Skeletal muscle cell (primary cell): ENCODE results near the gene E4F1.
A peak's percentile ranks its signal among the peaks of the same experiment; 100 is the strongest.

ENCODE experiments used
- DNase-seq: peaks from one replicate; pipeline ENCODE4 v3.0.0-alpha.2; 2010; ENCODE audit warnings: low read depth
- H3K4me3 ChIP-seq: 2 replicates; pipeline ENCODE4 v1.5.1; 2011; ENCODE audit warnings: low read depth, mild to moderate bottlenecking, control low read depth, low read length, moderate library complexity

Gene E4F1

DNA sequence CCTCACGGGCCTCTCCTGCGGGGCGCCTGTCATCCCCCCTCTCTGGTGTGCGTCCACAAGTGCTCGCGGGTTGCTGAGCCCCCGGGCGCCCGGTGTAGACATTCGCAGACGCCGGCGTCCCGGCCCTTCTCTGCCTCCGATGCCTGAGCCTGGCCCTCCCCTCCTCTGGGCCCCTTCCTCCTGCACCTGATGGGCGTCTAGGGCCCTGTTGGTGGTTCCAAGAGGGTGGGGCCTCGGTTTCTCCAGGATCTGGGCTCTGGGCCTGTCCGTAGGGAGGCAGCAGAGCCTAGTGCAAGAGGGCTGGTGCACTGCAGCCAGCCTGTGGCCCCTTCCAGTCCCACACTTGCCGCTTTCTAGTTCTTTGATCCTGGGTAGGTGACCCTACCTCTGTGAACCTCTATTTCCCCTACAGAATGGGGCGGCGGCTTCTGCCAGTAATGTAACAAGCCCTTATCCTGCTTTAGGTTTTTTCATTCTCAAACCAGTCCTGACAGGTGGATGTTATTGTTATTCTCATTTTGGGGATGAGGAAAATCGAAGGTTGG, 623 bp downstream of the E4F1 start:
- peak overlapping the region; percentile 94 for H3K4me3 ChIP-seq
- no peak for DNase-seq

DNA sequence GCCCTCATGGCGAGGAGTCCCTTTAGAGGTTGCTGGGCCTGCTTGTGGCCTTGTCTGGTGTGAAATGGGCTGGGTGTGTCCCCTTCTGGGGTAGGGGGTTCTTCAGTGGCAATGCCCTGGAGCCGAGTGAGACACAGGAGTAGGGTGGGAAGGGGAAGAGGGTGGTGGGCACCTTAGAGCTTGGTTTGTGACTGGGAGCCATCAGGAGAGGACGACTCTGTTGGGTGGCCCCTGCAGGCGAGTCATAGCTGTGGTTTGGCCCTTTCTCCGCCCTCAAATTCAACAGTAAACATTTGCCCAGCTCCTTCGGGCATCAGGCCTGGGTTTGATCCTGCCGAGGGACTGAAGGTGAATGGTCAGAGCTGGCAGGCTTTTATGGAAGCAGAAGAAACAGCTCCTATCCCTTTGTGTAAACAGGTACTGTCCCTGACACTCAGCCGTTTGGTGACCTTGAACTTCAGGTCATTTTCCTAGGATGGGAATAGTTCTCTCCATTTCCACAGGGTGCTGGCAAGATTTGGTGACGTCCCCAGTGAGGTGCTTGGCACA, 2.9 kb downstream of the E4F1 start:
- DNase-seq = no peak
- H3K4me3 ChIP-seq = no peak overlapping the region

DNA sequence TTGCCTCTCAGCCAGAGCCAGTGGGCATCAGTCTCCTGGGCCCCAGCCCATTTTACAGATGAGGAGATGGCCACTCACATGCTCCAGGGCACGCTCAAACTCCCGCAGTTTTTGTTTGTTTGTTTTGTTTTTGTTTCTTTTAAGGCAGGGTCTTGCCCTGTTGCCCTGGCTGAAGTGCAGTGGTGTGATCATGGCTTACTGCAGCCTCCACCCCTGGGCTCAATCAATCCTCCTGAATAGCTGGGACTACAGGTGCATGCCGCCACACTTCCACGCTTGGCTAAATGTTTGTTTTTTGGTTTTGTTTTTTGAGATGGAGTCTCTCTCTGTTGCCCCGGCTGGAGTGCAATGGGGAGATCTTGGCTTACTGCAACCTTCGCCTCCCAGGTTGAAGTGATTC, 3.5 kb downstream of the E4F1 start:
- H3K4me3 ChIP-seq = no peak overlapping the region
- DNase-seq = no peak

- DNase-seq = no peak
- H3K4me3 ChIP-seq = no peak overlapping the region
These were observed 4.9 kb downstream of the E4F1 start for GRCh38 chr16:2228161-2228824.

- H3K4me3 ChIP-seq = no peak overlapping the region
- no peak for DNase-seq
These were observed 5.7 kb downstream of the E4F1 start for GRCh38 chr16:2229091-2229490.

- no peak overlapping the region for H3K4me3 ChIP-seq
- DNase-seq = no peak
These were observed 6.3 kb downstream of the E4F1 start for GRCh38 chr16:2229632-2230250.

- no peak overlapping the region for H3K4me3 ChIP-seq
- no peak for DNase-seq
These were observed 7.0 kb downstream of the E4F1 start for GRCh38 chr16:2230376-2230775.

- peak; percentile 27 for DNase-seq
These were observed 7.9 kb downstream of the E4F1 start for GRCh38 chr16:2231016-2231931.

GRCh38 chr16:2232094-2232990, 9.0 kb downstream of the E4F1 start:
- DNase-seq = no peak
- no peak overlapping the region for H3K4me3 ChIP-seq

More at GRCh38 chr16:2231016-2231931, 7.9 kb downstream of the E4F1 start:
- no peak overlapping the region for H3K4me3 ChIP-seq

DNA sequence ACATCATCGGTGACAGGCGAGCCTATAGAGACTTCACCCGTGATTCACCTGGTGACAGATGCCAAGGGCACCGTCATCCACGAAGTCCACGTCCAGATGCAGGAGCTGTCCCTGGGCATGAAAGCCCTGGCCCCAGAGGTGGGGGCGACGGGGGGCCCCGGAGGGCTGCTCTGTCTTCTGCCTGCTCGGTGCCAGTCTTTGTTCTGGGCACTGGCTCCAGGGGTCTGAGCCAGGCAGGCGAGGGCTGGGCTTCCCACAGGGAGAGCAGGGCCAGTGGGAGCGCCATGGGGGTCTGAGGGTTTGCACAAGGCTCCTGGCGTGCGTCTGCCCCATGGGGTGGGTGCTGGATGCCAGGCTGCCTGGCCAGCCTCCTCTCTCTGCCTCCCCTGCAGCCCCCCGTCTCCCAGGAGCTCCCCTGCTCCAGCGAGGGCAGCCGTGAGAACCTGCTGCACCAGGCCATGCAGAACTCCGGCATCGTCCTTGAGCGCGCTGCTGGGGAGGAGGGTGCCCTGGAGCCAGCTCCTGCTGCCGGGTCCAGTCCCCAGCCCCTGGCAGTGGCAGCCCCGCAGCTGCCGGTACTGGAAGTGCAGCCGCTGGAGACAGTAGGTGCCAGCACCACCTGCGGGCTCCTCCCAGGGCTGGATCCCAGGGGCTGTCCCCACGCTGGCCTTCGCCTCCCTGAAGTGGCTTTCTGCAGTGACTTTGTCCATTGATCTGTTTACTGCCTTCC, 9.8 kb downstream of the E4F1 start:
- no peak overlapping the region for H3K4me3 ChIP-seq
- no peak for DNase-seq

DNA sequence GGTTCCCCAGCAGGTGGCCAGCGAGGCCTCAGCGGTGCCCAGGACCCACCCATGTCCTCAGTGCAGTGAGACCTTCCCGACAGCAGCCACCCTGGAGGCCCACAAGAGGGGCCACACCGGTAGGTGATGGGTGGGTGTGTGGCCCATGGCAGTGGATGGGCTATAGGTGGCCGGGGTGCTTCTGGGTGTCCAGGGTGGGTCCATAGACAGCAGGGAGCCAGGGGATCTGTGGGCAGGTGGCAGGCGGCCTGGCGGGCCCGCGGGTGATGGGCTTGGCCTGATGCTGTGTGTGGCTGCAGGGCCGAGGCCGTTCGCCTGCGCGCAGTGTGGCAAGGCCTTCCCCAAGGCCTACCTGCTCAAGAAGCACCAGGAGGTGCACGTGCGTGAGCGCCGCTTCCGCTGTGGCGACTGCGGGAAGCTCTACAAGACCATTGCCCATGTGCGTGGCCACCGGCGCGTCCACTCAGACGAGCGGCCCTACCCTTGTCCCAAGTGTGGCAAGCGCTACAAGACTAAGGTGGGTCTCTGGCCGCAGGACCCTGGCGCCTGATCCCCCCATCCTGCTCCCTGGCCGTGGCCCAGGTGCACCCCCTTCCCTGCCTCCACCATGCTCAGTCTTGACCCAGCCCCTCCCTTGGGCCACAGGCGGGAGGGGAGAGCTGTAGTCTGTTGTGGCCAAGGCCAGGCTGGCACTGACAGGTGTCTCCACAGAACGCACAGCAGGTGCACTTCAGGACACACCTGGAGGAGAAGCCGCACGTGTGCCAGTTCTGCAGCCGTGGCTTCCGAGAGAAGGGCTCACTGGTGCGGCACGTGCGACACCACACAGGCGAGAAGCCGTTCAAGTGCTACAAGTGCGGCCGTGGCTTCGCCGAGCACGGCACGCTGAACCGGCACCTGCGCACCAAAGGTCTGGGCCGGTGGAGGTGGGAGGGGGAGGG, 10.8 kb downstream of the E4F1 start:
- DNase-seq = no peak
- H3K4me3 ChIP-seq = no peak overlapping the region

- DNase-seq = no peak
- no peak overlapping the region for H3K4me3 ChIP-seq
These were observed 11.4 kb downstream of the E4F1 start for GRCh38 chr16:2234813-2235170.

DNA sequence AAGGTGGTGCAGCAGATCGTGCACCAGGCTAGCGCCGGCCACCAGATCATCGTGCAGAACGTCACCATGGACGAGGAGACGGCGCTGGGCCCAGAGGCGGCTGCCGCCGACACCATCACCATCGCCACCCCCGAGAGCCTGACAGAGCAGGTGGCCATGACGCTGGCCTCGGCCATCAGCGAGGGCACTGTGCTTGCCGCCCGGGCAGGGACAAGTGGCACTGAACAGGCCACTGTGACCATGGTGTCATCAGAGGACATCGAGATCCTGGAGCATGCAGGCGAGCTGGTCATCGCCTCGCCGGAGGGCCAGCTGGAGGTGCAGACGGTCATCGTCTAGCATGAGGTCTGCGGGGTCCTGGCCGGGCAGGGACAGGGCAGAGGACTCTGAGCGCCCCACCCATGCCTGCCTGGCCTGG, 11.9 kb downstream of the E4F1 start:
- no peak overlapping the region for H3K4me3 ChIP-seq
- no peak for DNase-seq

DNA sequence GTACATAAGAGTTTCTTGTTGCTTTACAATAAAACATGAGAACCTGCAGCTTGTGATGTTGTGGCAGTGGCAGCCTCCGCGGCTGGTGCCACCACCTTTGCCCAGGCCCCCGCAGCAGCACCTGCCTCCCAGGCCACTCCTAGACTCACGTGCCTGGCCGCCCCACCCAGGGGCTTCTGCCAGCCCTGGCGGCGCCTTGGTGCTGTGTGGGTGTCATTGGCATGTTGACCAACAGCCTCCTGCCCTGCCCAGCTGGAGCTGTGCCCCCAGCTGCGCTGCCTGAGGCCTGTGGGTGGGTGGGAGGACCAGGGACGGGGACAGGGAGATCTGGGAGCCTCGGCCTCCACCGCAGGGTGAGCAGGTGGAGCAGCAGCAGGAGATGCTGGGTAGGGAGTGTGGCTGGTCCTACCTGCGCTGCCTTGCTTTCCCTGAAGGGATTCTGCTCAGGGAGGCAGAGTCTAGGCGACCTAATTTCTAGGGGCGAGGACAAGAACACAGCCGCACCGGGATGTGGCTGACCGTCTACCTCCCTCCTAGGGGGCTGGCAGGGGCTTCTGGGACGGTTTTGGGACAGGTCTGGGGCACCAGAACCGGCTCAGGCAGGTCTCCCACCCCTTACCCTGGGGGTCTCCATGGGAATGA, 12.4 kb downstream of the E4F1 start:
- no peak for DNase-seq
- H3K4me3 ChIP-seq = no peak overlapping the region

GRCh38 chr16:2236337-2237101, 13.1 kb downstream of the E4F1 start, which contains the start of gene DNASE1L2:
Gene DNASE1L2 (plus strand): TSS chr16:2236444. CDS start chr16:2236817, 373 bp downstream.
- no peak for DNase-seq
- H3K4me3 ChIP-seq = peak within 1 kb of the TSS; percentile 41

DNA sequence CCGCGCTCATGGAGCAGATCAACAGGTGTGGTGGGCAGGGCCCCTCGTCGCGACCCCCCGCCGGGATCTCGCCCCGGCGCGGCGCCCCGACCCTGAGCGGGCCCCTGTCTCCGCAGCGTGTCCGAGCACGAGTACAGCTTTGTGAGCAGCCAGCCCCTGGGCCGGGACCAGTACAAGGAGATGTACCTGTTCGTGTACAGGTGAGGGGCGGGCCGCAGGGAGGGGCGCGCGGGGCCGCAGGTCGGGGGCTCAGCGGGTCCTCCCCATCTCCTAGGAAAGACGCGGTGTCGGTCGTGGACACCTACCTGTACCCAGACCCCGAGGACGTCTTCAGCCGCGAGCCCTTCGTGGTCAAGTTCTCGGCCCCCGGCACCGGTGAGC, 13.7 kb downstream of the E4F1 start:
- no peak for DNase-seq
- peak overlapping the region; percentile 41 for H3K4me3 ChIP-seq
